Left ventricle myocardium inferior (tissue), 1 donor: ENCODE data around the gene GAS2L1. TPM values are rescaled to one million over a fixed set of nuclear protein-coding genes. Genes with fewer than 3 reads are reported as not detected.

Experiments
- DNase-seq: peaks from one replicate; pipeline ENCODE4 v3.0.0-alpha.2; 2020
- H3K27ac ChIP-seq: fragments of 200-600 bp; replicated peaks from 2 replicates; pipeline ENCODE4 v1.8.0; 2021
- H3K27me3 ChIP-seq: fragments of 200-600 bp; 2 replicates; pipeline ENCODE4 v1.8.0; 2021; ENCODE audit warnings: low read depth
- H3K36me3 ChIP-seq: fragments of 200-600 bp; 2 replicates; pipeline ENCODE4 v1.8.0; 2021
- H3K4me1 ChIP-seq: fragments of 200-600 bp; 2 replicates; pipeline ENCODE4 v1.8.0; 2021
- H3K4me3 ChIP-seq: fragments of 200-600 bp; 2 replicates; pipeline ENCODE4 v1.8.0; 2021; ENCODE audit warnings: mild to moderate bottlenecking, moderate library complexity
- H3K9me3 ChIP-seq: fragments of 200-600 bp; replicated peaks from 2 replicates; pipeline ENCODE4 v1.8.0; 2021
- CTCF ChIP-seq: fragments of 200-600 bp; IDR thresholded peaks from 2 replicates; pipeline ENCODE4 v1.8.0; 2021; ENCODE audit warnings: antibody characterized with exemption, mild to moderate bottlenecking, borderline replicate concordance
- intact Hi-C: fragments of 100-400 bp; cut with micrococcal nuclease; formaldehyde crosslinking; loops from one replicate; pipeline ENCODE4 v1.11.0; 2022
- long read RNA-seq: library from polyadenylated mRNA; unstranded; transcript quantifications from one replicate; pipeline ENCODE4 v2.0.0, GENCODE V29; 2021
- total RNA-seq: library from RNA; stranded (reverse); fragmentation: NEBNext Ultra II Directional; extraction: Animal tissue kit (Norgen Biotek cat#: 25700); gene quantifications from one replicate; pipeline ENCODE4 v1.2.1, GENCODE V29; 2021
- donor health status: DM: no; HTN: yes; CAD: no; lungs with severe emphysema.

Gene GAS2L1
- total RNA-seq = 22.4 TPM
- long read RNA-seq, transcript GAS2L1-208 (6 exons, 2,925 nt) = major isoform, 52 of 115 reads
- long read RNA-seq, transcript GAS2L1-206 (5 exons, 2,238 nt) = minor isoform, 7 of 115 reads
- long read RNA-seq, partial matches to known transcripts = 12 of 115 reads
- long read RNA-seq, other reads (novel, unspliced or antisense) = 37 of 115 reads

DNA sequence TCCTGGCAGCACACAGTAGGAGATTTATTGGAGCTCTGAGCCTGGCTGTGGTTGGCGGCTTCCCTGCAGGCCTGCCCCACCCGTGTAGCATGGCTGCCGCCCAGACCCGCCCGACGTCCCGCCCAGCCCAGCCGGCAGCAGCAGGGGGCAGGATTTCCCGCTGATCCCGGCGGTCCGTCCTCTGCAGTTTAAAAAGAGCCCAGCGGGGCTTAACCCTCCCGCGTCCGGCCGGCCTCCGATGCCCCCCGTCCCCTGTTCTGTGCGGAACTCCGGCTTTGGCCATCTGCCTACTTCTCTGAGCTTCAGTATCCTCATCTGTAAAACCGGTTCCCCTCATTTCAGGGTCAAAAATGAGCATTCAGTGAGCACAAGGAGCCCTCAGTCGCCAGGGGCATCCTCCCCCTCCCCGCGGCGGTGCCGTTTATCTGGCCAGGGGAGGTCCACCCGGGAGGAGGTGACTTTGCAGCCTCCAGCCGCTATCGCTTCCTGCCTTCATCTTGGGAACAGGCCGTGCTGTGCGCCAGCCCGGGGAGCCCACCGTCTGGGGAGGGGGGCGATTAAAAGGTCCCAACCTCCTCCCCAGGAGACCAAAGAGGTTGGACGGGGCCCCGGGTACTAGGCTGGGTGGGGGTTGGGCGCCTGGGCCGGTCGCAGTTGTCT is at the start of gene GAS2L1:
Gene GAS2L1 (plus strand): TSS at position 476 of the 660 bp plus-strand sequence. CDS start 1,456 bp downstream, outside the sequence.
- Histone ChIP-seq H3K27me3 (no peaks in the 10 kb centered on the region), H3K4me3 (peak within 1 kb of the TSS; percentile 94), H3K27ac (peak within 1 kb of the TSS; percentile 97), H3K36me3 (no peaks in the 10 kb centered on the region), H3K4me1 (peaks cover 69% of the 10 kb centered on the region), H3K9me3 (no peaks in the 10 kb centered on the region)
- intact Hi-C loops = no loop called here
- TF ChIP-seq CTCF = peak; percentile 86
- peak; percentile 90 for DNase-seq

DNA sequence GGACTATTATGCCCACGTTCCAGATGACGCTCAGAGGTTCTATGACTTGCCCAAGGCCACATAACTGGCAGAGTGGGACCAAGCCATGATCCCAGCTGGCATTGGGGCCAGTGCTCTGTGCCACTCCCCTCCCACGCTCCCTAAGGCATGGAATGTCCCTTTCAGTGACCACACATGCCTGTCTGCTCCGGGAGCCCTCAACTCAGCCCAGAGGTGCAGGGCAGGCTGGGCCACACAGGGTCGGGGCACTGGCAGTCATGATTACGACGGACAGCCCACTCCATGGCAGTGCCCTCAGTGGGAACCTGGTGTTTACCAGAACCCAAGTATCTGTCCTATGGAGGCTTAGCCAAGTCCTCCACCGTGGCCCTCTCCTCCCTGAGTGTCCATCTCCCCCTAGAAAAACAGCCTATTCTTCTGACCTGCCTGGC is 48.7 kb upstream of the GAS2L1 start:
- intact Hi-C loops = no loop called here

DNA sequence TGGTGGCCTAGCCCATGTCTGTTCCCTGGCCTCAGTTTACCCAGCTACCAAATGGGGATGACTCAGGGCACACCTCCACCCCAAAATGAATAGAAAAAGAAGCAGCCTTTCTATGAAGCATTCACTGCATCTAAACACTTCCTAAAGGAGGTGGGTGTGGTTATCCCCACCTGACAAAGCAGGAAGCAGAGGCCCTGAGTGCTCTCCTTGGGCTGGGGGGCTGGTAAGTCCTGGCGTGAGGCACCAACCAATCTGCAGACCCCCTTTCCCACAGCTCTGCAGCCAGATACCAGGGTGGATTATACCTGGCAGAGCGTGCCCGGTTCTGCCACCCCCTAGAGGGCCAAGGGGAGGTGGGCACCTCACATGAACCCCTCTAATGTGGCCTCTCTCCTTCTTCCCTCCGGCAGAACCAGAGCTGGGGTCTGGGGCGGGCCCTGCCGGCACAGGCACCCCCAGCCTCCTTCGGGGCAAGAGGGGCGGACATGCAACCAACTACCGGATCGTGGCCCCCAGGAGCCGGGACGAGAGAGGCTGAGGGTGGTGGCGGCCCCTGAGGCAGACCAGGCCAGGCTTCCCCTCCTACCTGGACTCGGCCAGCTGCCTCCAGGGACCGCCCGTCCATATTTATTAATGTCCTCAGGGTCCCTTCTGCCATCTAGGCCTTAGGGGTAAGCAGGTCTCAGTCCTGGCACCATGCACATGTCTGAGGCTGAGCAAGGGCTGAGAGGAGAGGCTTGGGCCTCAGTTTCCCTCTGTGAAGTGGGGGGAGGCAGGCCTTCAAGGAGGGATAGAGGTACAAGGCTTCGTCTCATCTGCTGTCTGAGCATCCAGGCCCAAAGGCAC is 47.8 kb upstream of the GAS2L1 start:
- H3K4me1 ChIP-seq = no peaks in the 10 kb centered on the region
- no peaks in the 10 kb centered on the region for H3K9me3 ChIP-seq
- H3K27ac ChIP-seq = no peak overlapping the region
- no peak for TF ChIP-seq CTCF
- H3K36me3 ChIP-seq = peaks cover 20% of the 10 kb centered on the region
- intact Hi-C loops = no loop called here
- no peaks in the 10 kb centered on the region for H3K27me3 ChIP-seq
- DNase-seq = no peak
- no peak overlapping the region for H3K4me3 ChIP-seq

More for the DNA sequence above, 48.7 kb upstream of the GAS2L1 start:
- H3K27ac ChIP-seq = no peak overlapping the region
- no peaks in the 10 kb centered on the region for H3K27me3 ChIP-seq
- TF ChIP-seq CTCF = no peak
- DNase-seq = no peak
- H3K4me1 ChIP-seq = no peaks in the 10 kb centered on the region
- peaks cover 20% of the 10 kb centered on the region for H3K36me3 ChIP-seq
- H3K4me3 ChIP-seq = no peak overlapping the region
- H3K9me3 ChIP-seq = no peaks in the 10 kb centered on the region

GRCh38 chr22:29259253-29259899 is 47.1 kb upstream of the GAS2L1 start:
- Histone ChIP-seq H3K27me3 (no peaks in the 10 kb centered on the region), H3K4me3 (no peak overlapping the region), H3K9me3 (no peaks in the 10 kb centered on the region), H3K27ac (no peak overlapping the region), H3K4me1 (no peaks in the 10 kb centered on the region), H3K36me3 (peaks cover 26% of the 10 kb centered on the region)
- no peak for DNase-seq
- TF ChIP-seq CTCF = no peak
- intact Hi-C loops = no loop called here

- Histone ChIP-seq H3K4me1 (no peaks in the 10 kb centered on the region), H3K27me3 (no peaks in the 10 kb centered on the region), H3K4me3 (no peak overlapping the region), H3K9me3 (no peaks in the 10 kb centered on the region), H3K27ac (no peak overlapping the region), H3K36me3 (peaks cover 34% of the 10 kb centered on the region)
- intact Hi-C loops = no loop called here
- no peak for DNase-seq
- TF ChIP-seq CTCF = no peak
Observed at GRCh38 chr22:29260031-29260560, 46.4 kb upstream of the GAS2L1 start.
